Spleen (tissue), 7 donors: Measurements from ENCODE around the gene ZNF547.

ENCODE experiments used
- CTCF ChIP-seq, 11 experiments: fragments of 200-600 bp in 7 of 11; fragments of 450-650 bp in 4 of 11; sonication (generic) in 4 of 11; IDR thresholded peaks in 8 of 11; conservative IDR thresholded peaks in 3 of 11; 1 replicate in 7 of 11; 2 replicates in 4 of 11; pipeline versions ENCODE4 v1.4.0 to v1.8.0; 2016 to 2021; ENCODE audit warnings: antibody characterized with exemption in 11 of 11, inconsistent platforms in 4 of 11, mild to moderate bottlenecking in 1 of 11
- POLR2AphosphoS5 ChIP-seq, 3 donors: sonication (generic); formaldehyde crosslinking; IDR thresholded peaks; one replicate each; pipeline ENCODE4 v1.5.1; 2017; ENCODE audit warnings: antibody characterized with exemption in 3 of 3
- donor health status: DM: no; HTN: no; CAD: no; lungs with moderate emphysema.
- donor health status: DM: no; HTN: no; CAD: no.
- donor health status: DM: no; HTN: no; CAD: no.

- TF ChIP-seq CTCF (IDR thresholded peaks at IDR 0.05 in 8 of 11, conservative IDR thresholded peaks at IDR 0.05 in 3 of 11) (peak in 8 of 11 experiments; percentile 12 to 57 (median 42)), POLR2AphosphoS5 (IDR thresholded peaks at IDR 0.05) (peak; percentile 89 to 93 (median 92))
Observed at GRCh38 chr19:57389730-57390598, 26.6 kb downstream of the ZNF547 start, which contains the start of gene ZNF548.
